ENCODE data around the gene ZNF763. TPM values are rescaled to one million over a fixed set of nuclear protein-coding genes. Genes with fewer than 3 reads are reported as not detected.

ZNF763 gene
- total RNA-seq, 1 experiment from 2014 or later, result 0.84 TPM

GRCh38 chr19:11971041-11971440 is 6.2 kb downstream of the ZNF763 start:
- TF ChIP-seq CTCF (IDR thresholded peaks at IDR 0.05; ENCODE audit: insufficient read depth in 1 of 2, low read depth in 1 of 2, low read length in 1 of 2, severe bottlenecking in 1 of 2, unreplicated experiment in 1 of 2), result no peak
- Histone ChIP-seq H3K36me3 (ENCODE audit: control insufficient read depth, insufficient read depth, low read length) (no peaks in the 10 kb centered on the region), H3K27me3 (replicated peaks; ENCODE audit: control insufficient read depth, insufficient read depth, low read length) (no peaks in the 10 kb centered on the region), H3K9me3 (no peaks in the 10 kb centered on the region), H3K4me1 (no peaks in the 10 kb centered on the region), H3K4me3 (ENCODE audit: low read depth, low read length) (no peak overlapping the region)
- Mint-ChIP-seq H3K27ac (ENCODE audit: unreplicated experiment) (no peak overlapping the region), H3K27me3 (ENCODE audit: insufficient read depth, unreplicated experiment) (no peaks in the 10 kb centered on the region), H3K36me3 (ENCODE audit: insufficient read depth, unreplicated experiment) (no peaks in the 10 kb centered on the region), H3K4me1 (ENCODE audit: low read depth, unreplicated experiment) (no peaks in the 10 kb centered on the region), H3K4me3 (ENCODE audit: unreplicated experiment) (no peak overlapping the region), H3K9me3 (ENCODE audit: unreplicated experiment) (peaks cover 30% of the 10 kb centered on the region)
- BruUV-seq (replicated peaks), result no TSS peak
- DNase-seq, result no peak
- POLR2A ChIA-PET, result no interaction called here
- CTCF ChIA-PET, result no interaction called here
- intact Hi-C loops (cut with micrococcal nuclease; ENCODE audit: unreplicated experiment), result no loop called here

- no peaks in the 10 kb centered on the region for H3K36me3 ChIP-seq (ENCODE audit: control insufficient read depth, insufficient read depth, low read length)
- H3K27me3 ChIP-seq (replicated peaks; ENCODE audit: control insufficient read depth, insufficient read depth, low read length), result no peaks in the 10 kb centered on the region
- no peak for DNase-seq
- Mint-ChIP-seq H3K4me1 (ENCODE audit: low read depth, unreplicated experiment) (no peaks in the 10 kb centered on the region), H3K27me3 (ENCODE audit: insufficient read depth, unreplicated experiment) (no peaks in the 10 kb centered on the region), H3K9me3 (ENCODE audit: unreplicated experiment) (peaks cover 30% of the 10 kb centered on the region), H3K4me3 (ENCODE audit: unreplicated experiment) (no peak overlapping the region), H3K36me3 (ENCODE audit: insufficient read depth, unreplicated experiment) (peaks cover 6% of the 10 kb centered on the region), H3K27ac (ENCODE audit: unreplicated experiment) (no peak overlapping the region)
- CTCF ChIA-PET, result no interaction called here
- no peak overlapping the region for H3K4me3 ChIP-seq (ENCODE audit: low read depth, low read length)
- TF ChIP-seq CTCF (IDR thresholded peaks at IDR 0.05; ENCODE audit: insufficient read depth in 1 of 2, low read depth in 1 of 2, low read length in 1 of 2, severe bottlenecking in 1 of 2, unreplicated experiment in 1 of 2), result no peak
- intact Hi-C loops (cut with micrococcal nuclease; ENCODE audit: unreplicated experiment), result no loop called here
- H3K4me1 ChIP-seq, result no peaks in the 10 kb centered on the region
- BruUV-seq (replicated peaks), result no TSS peak
- POLR2A ChIA-PET, result no interaction called here
- H3K9me3 ChIP-seq, result no peaks in the 10 kb centered on the region; the same call in 1 of the 2 replicates
Observed at GRCh38 chr19:11973019-11973810, 8.4 kb downstream of the ZNF763 start.

DNA sequence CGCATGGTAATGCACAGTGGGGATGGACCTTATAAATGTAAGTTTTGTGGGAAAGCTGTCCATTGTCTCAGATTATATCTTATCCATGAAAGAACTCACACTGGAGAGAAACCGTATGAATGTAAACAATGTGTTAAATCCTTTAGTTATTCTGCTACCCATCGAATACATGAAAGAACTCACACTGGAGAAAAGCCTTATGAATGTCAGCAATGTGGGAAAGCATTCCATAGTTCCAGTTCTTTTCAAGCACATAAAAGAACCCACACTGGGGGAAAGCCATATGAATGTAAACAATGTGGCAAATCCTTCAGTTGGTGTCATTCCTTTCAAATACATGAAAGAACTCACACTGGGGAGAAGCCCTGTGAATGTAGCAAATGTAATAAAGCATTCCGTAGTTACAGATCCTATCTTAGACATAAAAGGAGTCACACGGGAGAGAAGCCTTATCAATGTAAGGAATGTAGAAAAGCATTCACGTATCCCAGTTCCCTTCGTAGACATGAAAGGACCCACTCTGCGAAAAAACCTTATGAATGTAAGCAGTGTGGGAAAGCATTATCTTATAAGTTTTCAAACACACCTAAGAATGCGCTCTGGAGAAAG is 13.8 kb downstream of the ZNF763 start:
- H3K4me3 ChIP-seq (ENCODE audit: low read depth, low read length), result no peak overlapping the region
- ChIA-PET POLR2A (no interaction called here), CTCF (no interaction called here)
- Mint-ChIP-seq H3K27ac (ENCODE audit: unreplicated experiment) (no peak overlapping the region), H3K9me3 (ENCODE audit: unreplicated experiment) (peaks cover 9% of the 10 kb centered on the region), H3K4me1 (ENCODE audit: low read depth, unreplicated experiment) (no peaks in the 10 kb centered on the region), H3K36me3 (ENCODE audit: insufficient read depth, unreplicated experiment) (peaks cover 6% of the 10 kb centered on the region), H3K4me3 (ENCODE audit: unreplicated experiment) (no peak overlapping the region), H3K27me3 (ENCODE audit: insufficient read depth, unreplicated experiment) (no peaks in the 10 kb centered on the region)
- no peaks in the 10 kb centered on the region for H3K36me3 ChIP-seq (ENCODE audit: control insufficient read depth, insufficient read depth, low read length)
- intact Hi-C loops (cut with micrococcal nuclease; ENCODE audit: unreplicated experiment), result no loop called here
- no peak for TF ChIP-seq CTCF (IDR thresholded peaks at IDR 0.05; ENCODE audit: insufficient read depth in 1 of 2, low read depth in 1 of 2, low read length in 1 of 2, severe bottlenecking in 1 of 2, unreplicated experiment in 1 of 2)
- H3K9me3 ChIP-seq, result peaks cover 14% of the 10 kb centered on the region
- no TSS peak for BruUV-seq (replicated peaks)
- H3K27me3 ChIP-seq (replicated peaks; ENCODE audit: control insufficient read depth, insufficient read depth, low read length), result no peaks in the 10 kb centered on the region
- no peak for DNase-seq
- no peaks in the 10 kb centered on the region for H3K4me1 ChIP-seq
